NCI-H526 treated with DMSO at 0.1 percent for 48 hours (cell line): ENCODE measurements around the gene UQCRHL.

ENCODE experiments used
- DNase-seq: peaks from one replicate; lab custom pipeline; 2025; lab: John Stamatoyannopoulos, UW

The UQCRHL gene

GRCh38 chr1:15797614-15798390 lies 9.6 kb downstream of the UQCRHL start:
- DNase-seq = no peak

- DNase-seq = no peak
Observed at GRCh38 chr1:15796086-15796462, 11.4 kb downstream of the UQCRHL start.

GRCh38 chr1:15788624-15789301 lies 18.7 kb downstream of the UQCRHL start:
- DNase-seq = no peak

- no peak for DNase-seq
Observed at GRCh38 chr1:15786581-15786980, 20.9 kb downstream of the UQCRHL start.

DNA sequence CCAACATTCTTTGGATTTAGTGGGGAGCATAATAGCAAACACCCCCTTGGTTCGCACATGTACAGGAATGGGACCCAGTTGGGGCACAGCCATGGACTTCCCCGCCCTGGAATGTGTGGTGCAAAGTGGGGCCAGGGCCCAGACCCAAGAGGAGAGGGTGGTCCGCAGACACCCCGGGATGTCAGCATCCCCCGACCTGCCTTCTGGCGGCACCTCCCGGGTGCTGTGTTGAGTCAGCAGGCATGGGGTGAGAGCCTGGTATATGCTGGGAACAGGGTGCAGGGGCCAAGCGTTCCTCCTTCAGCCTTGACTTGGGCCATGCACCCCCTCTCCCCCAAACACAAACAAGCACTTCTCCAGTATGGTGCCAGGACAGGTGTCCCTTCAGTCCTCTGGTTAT lies 21.8 kb downstream of the UQCRHL start:
- DNase-seq = no peak

GRCh38 chr1:15777909-15778707 lies 29.3 kb downstream of the UQCRHL start:
- no peak for DNase-seq

GRCh38 chr1:15775706-15776105 lies 31.7 kb downstream of the UQCRHL start:
- DNase-seq = no peak

GRCh38 chr1:15771836-15772515 lies 35.5 kb downstream of the UQCRHL start:
- no peak for DNase-seq

DNA sequence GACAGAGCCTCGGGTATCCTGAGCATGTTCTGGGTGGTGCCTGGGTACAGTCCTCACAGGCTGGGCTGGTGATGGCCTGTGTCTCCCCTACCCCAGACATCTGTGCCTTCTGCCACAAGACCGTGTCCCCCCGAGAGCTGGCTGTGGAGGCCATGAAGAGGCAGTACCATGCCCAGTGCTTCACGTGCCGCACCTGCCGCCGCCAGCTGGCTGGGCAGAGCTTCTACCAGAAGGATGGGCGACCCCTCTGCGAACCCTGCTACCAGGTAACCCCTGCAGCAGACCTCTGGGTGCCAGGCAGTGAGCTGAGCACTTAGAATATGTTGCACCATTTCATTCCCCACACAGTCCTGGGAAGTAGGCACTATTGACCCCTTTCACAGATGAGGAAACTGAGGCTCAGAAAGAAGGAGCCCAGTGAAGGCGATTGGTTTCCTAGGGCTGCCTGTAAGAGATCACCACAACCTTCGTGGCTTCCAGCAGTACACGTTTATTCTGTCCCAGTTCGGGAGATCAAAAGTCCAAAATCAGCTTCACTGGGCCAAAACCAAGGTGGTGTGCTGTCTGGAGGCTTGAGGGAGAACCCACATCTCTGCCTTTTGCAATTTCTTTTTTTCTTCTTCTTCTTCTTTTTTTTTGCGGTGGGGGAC lies 37.0 kb downstream of the UQCRHL start:
- DNase-seq = no peak

GRCh38 chr1:15768388-15768787 lies 39.1 kb downstream of the UQCRHL start:
- DNase-seq = no peak

GRCh38 chr1:15767941-15768340 lies 39.5 kb downstream of the UQCRHL start:
- DNase-seq = no peak

DNA sequence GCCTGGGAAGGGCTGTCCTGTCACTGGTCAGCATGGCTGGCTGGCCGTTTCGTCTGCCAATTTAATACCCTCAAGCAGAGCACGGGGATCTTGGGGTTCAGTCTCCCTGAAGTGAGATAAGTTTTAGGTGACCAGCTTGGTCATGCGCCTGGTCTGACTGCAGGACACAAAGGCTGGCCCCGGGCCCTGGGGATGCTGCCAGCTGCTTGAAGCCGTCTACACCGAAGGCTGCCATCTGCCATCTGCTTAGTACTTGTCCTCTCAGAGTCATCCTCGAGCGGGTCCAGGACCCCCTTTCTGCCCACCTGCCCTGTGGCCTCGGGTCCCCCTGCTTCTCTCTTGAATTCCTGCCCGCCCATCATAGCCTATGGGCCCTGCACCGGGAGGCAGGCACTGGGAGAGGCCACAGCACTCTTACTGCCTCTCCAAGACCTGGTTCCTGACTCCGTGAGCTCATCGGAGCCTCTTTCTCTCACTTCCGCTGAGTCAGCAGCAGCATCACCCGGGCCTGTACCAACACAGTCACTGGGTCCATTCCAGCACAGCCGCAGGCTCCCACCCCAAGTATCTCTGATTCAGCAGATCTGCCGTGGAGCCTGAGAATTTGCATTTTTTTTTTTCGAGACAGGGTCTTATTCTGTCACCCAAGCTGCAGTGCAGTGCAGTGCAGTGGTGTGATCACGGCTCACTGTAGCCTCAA lies 41.8 kb downstream of the UQCRHL start:
- no peak for DNase-seq

- no peak for DNase-seq
Observed at GRCh38 chr1:15764890-15765289, 42.6 kb downstream of the UQCRHL start.

- no peak for DNase-seq
Observed at GRCh38 chr1:15764269-15764764, 43.1 kb downstream of the UQCRHL start.

DNA sequence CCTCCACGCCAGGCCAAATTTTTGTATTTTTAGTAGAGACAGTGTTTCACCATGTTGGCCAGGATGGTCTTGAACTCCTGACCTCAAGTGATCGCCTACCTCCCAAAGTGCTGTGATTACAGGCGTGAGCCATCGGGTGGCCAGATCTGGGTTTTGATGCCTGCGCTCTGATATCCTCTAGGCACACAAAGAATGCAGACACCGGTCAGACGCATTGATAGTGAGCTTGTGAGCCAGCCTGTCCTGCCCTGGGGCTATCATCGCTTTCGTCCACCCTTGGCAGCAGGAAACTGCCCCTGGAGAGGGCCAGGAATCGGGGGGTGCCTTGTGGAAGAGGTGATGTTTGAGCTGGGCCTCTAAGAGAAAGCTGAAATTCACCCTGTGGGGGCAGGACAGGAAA lies 44.9 kb downstream of the UQCRHL start:
- no peak for DNase-seq

- DNase-seq = no peak
Observed at GRCh38 chr1:15761366-15762128, 45.9 kb downstream of the UQCRHL start.

GRCh38 chr1:15760520-15761211 lies 46.8 kb downstream of the UQCRHL start:
- no peak for DNase-seq

DNA sequence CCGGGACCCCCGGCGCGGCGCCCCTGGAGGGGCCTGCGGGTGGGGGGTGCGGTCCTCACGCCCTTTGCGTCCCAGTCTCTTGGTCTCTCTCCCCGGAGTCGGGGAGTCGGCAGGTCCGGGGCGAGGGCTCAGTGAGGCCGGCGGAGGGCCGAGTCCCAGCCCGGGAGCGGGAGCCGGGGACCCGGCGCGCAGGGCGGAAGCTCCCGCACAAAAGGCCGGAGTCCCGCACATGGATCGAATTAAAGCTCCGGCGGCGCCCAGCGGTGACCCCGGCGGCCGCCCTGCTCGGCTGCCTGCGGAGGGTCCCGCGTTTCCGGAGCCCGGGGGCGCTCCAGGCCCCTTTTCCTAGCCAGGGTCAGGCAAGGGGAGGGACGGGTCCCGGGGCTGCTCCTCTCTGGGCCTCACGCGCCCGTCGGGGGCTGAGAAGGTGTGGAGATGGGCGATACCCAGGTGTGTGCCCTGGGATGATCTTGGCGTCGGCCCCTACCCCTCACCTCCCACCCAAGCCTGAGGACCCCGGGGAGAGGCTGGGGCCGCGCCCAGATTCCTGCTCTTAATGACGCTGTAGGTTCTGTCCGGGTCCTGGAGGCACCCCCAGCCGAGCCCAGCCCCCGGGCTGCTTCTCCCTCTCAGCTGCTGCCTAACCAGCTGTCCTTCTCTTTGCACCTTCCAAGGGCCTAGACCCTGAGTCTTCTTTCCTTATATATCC lies 48.3 kb downstream of the UQCRHL start:
- no peak for DNase-seq
